Common myeloid progenitor, CD34-positive (primary cell): ENCODE data around the gene CAPRIN1.

Source experiments
- CTCF ChIA-PET: fragments of 350-600 bp; sonication (Branson Sonifier 250); formaldehyde crosslinking; loops from one replicate; lab custom pipeline; 2021; ENCODE audit warnings: antibody characterized with exemption; lab: Charles Lee
- POLR2A ChIA-PET: fragments of 350-600 bp; sonication (Branson Sonifier 250); formaldehyde crosslinking; loops from one replicate; lab custom pipeline; 2021; ENCODE audit warnings: antibody characterized with exemption; lab: Charles Lee
- DNase-seq, 3 donors: peaks; one replicate each; pipeline versions ENCODE4 v3.0.0 to v3.0.0-alpha.2; 2013
- H3K27ac ChIP-seq, 2 experiments: 1 replicate in 1 of 2; 2 replicates in 1 of 2; pipeline ENCODE4 v1.7.0; 2013; ENCODE audit warnings: inconsistent platforms in 2 of 2, low read length in 2 of 2, mild to moderate bottlenecking in 2 of 2, low read depth in 1 of 2, moderate library complexity in 1 of 2; ENCODE audit not compliant: severe bottlenecking in 2 of 2, insufficient read depth in 1 of 2, poor library complexity in 1 of 2
- H3K27me3 ChIP-seq, 5 experiments: replicated peaks in 2 of 5; 1 replicate in 3 of 5; 2 replicates in 2 of 5; pipeline versions ENCODE4 v1.6.1 to v1.7.0; 2013; ENCODE audit warnings: low read length in 4 of 5, mild to moderate bottlenecking in 2 of 5, moderate library complexity in 2 of 5, inconsistent platforms in 1 of 5; ENCODE audit not compliant: insufficient read depth in 5 of 5, control insufficient read depth in 4 of 5
- H3K36me3 ChIP-seq, 4 experiments: 1 replicate in 2 of 4; 2 replicates in 2 of 4; pipeline versions ENCODE4 v1.6.1 to v1.7.0; 2013; ENCODE audit warnings: low read length in 3 of 4, control low read depth in 1 of 4, mild to moderate bottlenecking in 1 of 4; ENCODE audit not compliant: control insufficient read depth in 4 of 4, insufficient read depth in 4 of 4
- H3K4me1 ChIP-seq, 4 experiments: 1 replicate in 3 of 4; 2 replicates in 1 of 4; pipeline versions ENCODE4 v1.6.1 to v1.7.1; 2013; ENCODE audit warnings: low read length in 3 of 4, mild to moderate bottlenecking in 3 of 4, control low read depth in 1 of 4, inconsistent platforms in 1 of 4, moderate library complexity in 1 of 4; ENCODE audit not compliant: control insufficient read depth in 4 of 4, insufficient read depth in 4 of 4; ENCODE audit errors: control extremely low read depth in 1 of 4
- H3K4me3 ChIP-seq, 7 experiments: 1 replicate in 4 of 7; 2 replicates in 3 of 7; pipeline versions ENCODE4 v1.5.1 to v1.7.0; 2013; ENCODE audit warnings: mild to moderate bottlenecking in 7 of 7, low read length in 6 of 7, moderate library complexity in 6 of 7, inconsistent platforms in 2 of 7, low read depth in 2 of 7, control low read depth in 1 of 7; ENCODE audit not compliant: insufficient read depth in 4 of 7, control insufficient read depth in 1 of 7; ENCODE audit errors: extremely low read depth in 1 of 7
- H3K9me3 ChIP-seq, 5 experiments: 1 replicate in 4 of 5; 2 replicates in 1 of 5; pipeline versions ENCODE4 v1.6.1 to v1.7.1; 2013; ENCODE audit warnings: low read length in 4 of 5, mild to moderate bottlenecking in 2 of 5, inconsistent platforms in 1 of 5, low read depth in 1 of 5, moderate library complexity in 1 of 5; ENCODE audit not compliant: control insufficient read depth in 4 of 5, insufficient read depth in 2 of 5; ENCODE audit errors: control extremely low read depth in 1 of 5
- WGBS: methylation state at CpG from one replicate; pipeline ENCODE4 v1.1.5; 2013; ENCODE audit not compliant: insufficient coverage; 5-methylcytosine and 5-hydroxymethylcytosine counted together

The CAPRIN1 gene

GRCh38 chr11:34021977-34022735, 29.4 kb upstream of the CAPRIN1 start:
- H3K27me3 ChIP-seq: no peaks in the 10 kb centered on the region
- DNase-seq: no peak
- peaks cover 0 to 3% (median 0%) of the 10 kb centered on the region in 5 experiments for H3K9me3 ChIP-seq
- CTCF ChIA-PET: no interaction called here
- no peaks in the 10 kb centered on the region for H3K4me1 ChIP-seq
- POLR2A ChIA-PET: interaction anchor here (0.6 kb wide), 1 partner anchor 15 kb away, joined by 3 read pairs; no protein-coding TSS in a partner anchor
- no peak overlapping the region for H3K27ac ChIP-seq
- H3K4me3 ChIP-seq: no peak overlapping the region
- no peaks in the 10 kb centered on the region for H3K36me3 ChIP-seq
- WGBS: 92% methylated on average over 2 of the region's 3 CpGs

DNA sequence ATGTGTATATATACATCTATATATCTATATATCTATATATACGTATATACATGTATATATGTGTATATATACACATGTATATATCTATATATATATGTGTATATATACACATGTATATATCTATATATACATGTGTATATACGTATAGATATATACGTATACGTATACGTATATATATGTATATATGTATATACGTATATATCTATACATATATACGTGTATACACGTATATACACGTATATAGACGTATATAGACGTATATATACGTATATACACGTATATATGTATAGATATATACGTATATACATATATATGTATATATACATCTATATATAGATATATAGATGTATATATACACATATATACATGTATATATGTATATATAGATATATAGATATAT, 25.1 kb upstream of the CAPRIN1 start:
- no peak for DNase-seq
- no peaks in the 10 kb centered on the region for H3K36me3 ChIP-seq
- no CpG with 5 or more reads among the region's 14 CpGs for WGBS
- POLR2A ChIA-PET: no interaction called here
- no peak overlapping the region for H3K27ac ChIP-seq
- CTCF ChIA-PET: no interaction called here
- H3K4me3 ChIP-seq: no peak overlapping the region
- no peaks in the 10 kb centered on the region for H3K27me3 ChIP-seq
- peaks cover 0 to 3% (median 0%) of the 10 kb centered on the region in 5 experiments for H3K9me3 ChIP-seq
- H3K4me1 ChIP-seq: no peaks in the 10 kb centered on the region

- no peaks in the 10 kb centered on the region for H3K4me1 ChIP-seq
- H3K27me3 ChIP-seq: no peaks in the 10 kb centered on the region
- H3K27ac ChIP-seq: no peak overlapping the region
- H3K9me3 ChIP-seq: no peaks in the 10 kb centered on the region
- ChIA-PET POLR2A (no interaction called here), CTCF (interaction anchor here (0.7 to 2.6 kb wide), 5 partner anchors 9 to 50 kb away, joined by 3 to 10 read pairs (median 3); no protein-coding TSS in a partner anchor)
- H3K4me3 ChIP-seq: no peak overlapping the region
- no peak for DNase-seq
- H3K36me3 ChIP-seq: no peaks in the 10 kb centered on the region
- 95% methylated on average over 7 of the region's 10 CpGs for WGBS
These were observed 23.8 kb upstream of the CAPRIN1 start for GRCh38 chr11:34027516-34028408.

DNA sequence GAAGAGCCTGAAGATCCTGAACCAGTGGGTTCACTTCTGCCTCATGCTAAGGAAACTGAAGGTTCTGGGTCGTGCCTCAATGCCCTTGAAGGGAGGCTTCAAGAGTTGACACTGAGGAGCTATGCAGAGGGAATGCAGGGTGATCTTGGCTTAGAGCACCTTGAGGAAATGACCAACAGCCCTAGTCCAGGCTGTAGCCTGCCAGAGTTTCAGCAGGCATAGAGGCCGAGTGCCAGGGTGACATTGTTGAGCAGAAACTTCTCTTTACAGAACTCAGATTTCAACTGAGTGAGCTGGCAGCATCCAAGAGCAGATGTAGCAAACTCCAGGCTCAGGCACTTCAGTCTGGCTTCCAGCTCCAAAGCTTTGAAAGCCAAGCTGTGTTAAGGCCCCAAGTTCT, 23.1 kb upstream of the CAPRIN1 start:
- CTCF ChIA-PET: interaction anchor here (0.7 to 2.6 kb wide), 3 partner anchors 10 to 40 kb away, joined by 3 to 10 read pairs (median 5); no protein-coding TSS in a partner anchor
- POLR2A ChIA-PET: no interaction called here
- no peaks in the 10 kb centered on the region for H3K4me1 ChIP-seq
- no peak for DNase-seq
- no peak overlapping the region for H3K27ac ChIP-seq
- no peaks in the 10 kb centered on the region for H3K36me3 ChIP-seq
- H3K9me3 ChIP-seq: no peaks in the 10 kb centered on the region
- H3K27me3 ChIP-seq: no peaks in the 10 kb centered on the region
- no peak overlapping the region for H3K4me3 ChIP-seq
- 100% methylated on average over 2 of the region's 2 CpGs for WGBS

DNA sequence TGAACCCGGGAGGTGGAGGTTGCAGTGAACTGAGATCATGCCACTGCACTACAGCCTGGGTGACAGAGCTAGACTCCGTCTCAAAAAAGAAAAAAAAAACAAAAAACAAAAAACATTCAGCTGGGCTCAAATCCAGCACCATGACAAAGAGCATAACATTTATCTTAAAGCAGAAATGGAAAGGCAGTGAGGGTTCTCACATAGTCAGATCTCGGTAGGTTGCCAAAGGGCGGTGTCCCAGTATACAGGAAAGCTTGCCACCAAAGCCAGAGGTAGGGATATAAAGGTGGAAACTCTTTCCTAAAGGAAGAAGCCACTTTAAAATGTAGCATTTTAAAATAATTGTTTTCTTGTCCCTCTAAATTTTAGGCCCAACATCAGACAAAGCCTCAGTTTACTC, 22.4 kb upstream of the CAPRIN1 start:
- DNase-seq: no peak
- ChIA-PET CTCF (interaction anchor here (1.8 to 2.6 kb wide), 2 partner anchors 10 to 11 kb away, joined by 5 to 10 read pairs; no protein-coding TSS in a partner anchor), POLR2A (no interaction called here)
- Histone ChIP-seq H3K36me3 (no peaks in the 10 kb centered on the region), H3K27ac (no peak overlapping the region), H3K27me3 (no peaks in the 10 kb centered on the region), H3K9me3 (no peaks in the 10 kb centered on the region), H3K4me3 (no peak overlapping the region), H3K4me1 (no peaks in the 10 kb centered on the region)
- no CpG with 5 or more reads among the region's 4 CpGs for WGBS

DNA sequence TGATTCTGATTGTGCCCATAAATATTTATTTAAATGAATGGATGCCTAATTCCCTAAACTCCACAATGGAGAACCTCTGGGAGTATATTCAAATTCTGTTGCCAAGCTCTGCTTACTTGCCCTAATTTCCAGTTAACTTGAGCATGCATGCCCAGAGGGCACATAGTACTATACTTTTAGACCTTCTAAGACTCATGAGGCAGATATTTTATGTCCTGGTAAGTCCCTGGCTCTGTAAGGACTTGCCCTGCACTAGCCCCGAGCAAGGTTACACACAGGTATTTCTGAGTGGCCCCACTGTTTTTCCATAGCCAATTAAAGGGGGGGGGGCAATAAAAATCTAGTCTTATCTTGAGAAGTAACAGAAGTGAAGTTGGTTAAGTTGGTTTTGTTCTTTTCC, 21.1 kb upstream of the CAPRIN1 start:
- Histone ChIP-seq H3K27me3 (no peaks in the 10 kb centered on the region), H3K4me3 (no peak overlapping the region), H3K9me3 (no peaks in the 10 kb centered on the region), H3K36me3 (no peaks in the 10 kb centered on the region), H3K27ac (no peak overlapping the region), H3K4me1 (no peaks in the 10 kb centered on the region)
- ChIA-PET POLR2A (no interaction called here), CTCF (interaction anchor here (0.6 kb wide), 1 partner anchor 19 kb away, joined by 3 read pairs; no protein-coding TSS in a partner anchor)
- no peak for DNase-seq
- 100% methylated on average over 1 of the region's 1 CpG for WGBS
